ENCODE results near the gene EYA3. TPM values are rescaled to one million over a fixed set of nuclear protein-coding genes. Genes with fewer than 3 reads are reported as not detected.

EYA3 gene
- total RNA-seq, 1 donor, result 21.9 TPM

- H3K4me3 ChIP-seq (ENCODE audit: low read depth, low read length), result no peak overlapping the region
- no peak for DNase-seq (ENCODE audit: low read depth)
- no peak for TF ChIP-seq CTCF (IDR thresholded peaks at IDR 0.05; ENCODE audit: insufficient read depth, low read length)
Measured at GRCh38 chr1:28062806-28063205, 25.6 kb downstream of the EYA3 start.

- H3K4me3 ChIP-seq (ENCODE audit: low read depth, low read length), result no peak overlapping the region
- TF ChIP-seq CTCF (IDR thresholded peaks at IDR 0.05; ENCODE audit: insufficient read depth, low read length), result no peak
- no peak for DNase-seq (ENCODE audit: low read depth)
Measured at GRCh38 chr1:28058971-28059878, 29.2 kb downstream of the EYA3 start.

- no peak overlapping the region for H3K4me3 ChIP-seq (ENCODE audit: low read depth, low read length)
- DNase-seq (ENCODE audit: low read depth), result no peak
- TF ChIP-seq CTCF (IDR thresholded peaks at IDR 0.05; ENCODE audit: insufficient read depth, low read length), result no peak
Measured at GRCh38 chr1:28058168-28058567, 30.2 kb downstream of the EYA3 start.

GRCh38 chr1:28056129-28056925 is 32.1 kb downstream of the EYA3 start:
- no peak for TF ChIP-seq CTCF (IDR thresholded peaks at IDR 0.05; ENCODE audit: insufficient read depth, low read length)
- H3K4me3 ChIP-seq (ENCODE audit: low read depth, low read length), result no peak overlapping the region
- no peak for DNase-seq (ENCODE audit: low read depth)

GRCh38 chr1:28050776-28051175 is 37.6 kb downstream of the EYA3 start:
- no peak for DNase-seq (ENCODE audit: low read depth)
- no peak for TF ChIP-seq CTCF (IDR thresholded peaks at IDR 0.05; ENCODE audit: insufficient read depth, low read length)
- no peak overlapping the region for H3K4me3 ChIP-seq (ENCODE audit: low read depth, low read length)

- no peak for TF ChIP-seq CTCF (IDR thresholded peaks at IDR 0.05; ENCODE audit: insufficient read depth, low read length)
- no peak overlapping the region for H3K4me3 ChIP-seq (ENCODE audit: low read depth, low read length)
- no peak for DNase-seq (ENCODE audit: low read depth)
Measured at GRCh38 chr1:28046716-28047115, 41.7 kb downstream of the EYA3 start.

All from fibroblast of the aortic adventitia (primary cell).